Endothelial cell (in vitro differentiated cells): ENCODE results near the gene ADD1. TPM values are rescaled to one million over a fixed set of nuclear protein-coding genes. Genes with fewer than 3 reads are reported as not detected.

Experiments
- DNase-seq: peaks from one replicate; pipeline ENCODE4 v3.0.0; 2021; ENCODE audit warnings: low spot score
- H3K27ac Mint-ChIP-seq: one replicate; pipeline ENCODE4 v1.8.0; 2021; ENCODE audit warnings: mixed read lengths, inconsistent platforms; ENCODE audit not compliant: unreplicated experiment
- H3K27me3 Mint-ChIP-seq: one replicate; pipeline ENCODE4 v1.8.0; 2021; ENCODE audit warnings: mild to moderate bottlenecking, moderate library complexity, mixed read lengths, inconsistent platforms; ENCODE audit not compliant: unreplicated experiment
- H3K36me3 Mint-ChIP-seq: one replicate; pipeline ENCODE4 v1.8.0; 2021; ENCODE audit warnings: mild to moderate bottlenecking, low read depth, mixed read lengths, inconsistent platforms; ENCODE audit not compliant: unreplicated experiment
- H3K4me1 Mint-ChIP-seq: one replicate; pipeline ENCODE4 v1.8.0; 2021; ENCODE audit warnings: mild to moderate bottlenecking, mixed read lengths, inconsistent platforms; ENCODE audit not compliant: unreplicated experiment
- H3K4me3 Mint-ChIP-seq: one replicate; pipeline ENCODE4 v1.8.0; 2021; ENCODE audit warnings: mild to moderate bottlenecking, mixed read lengths, inconsistent platforms; ENCODE audit not compliant: unreplicated experiment
- H3K9me3 Mint-ChIP-seq: one replicate; pipeline ENCODE4 v1.8.0; 2021; ENCODE audit warnings: mixed read lengths, inconsistent platforms; ENCODE audit not compliant: unreplicated experiment
- CTCF ChIP-seq: fragments of 200-600 bp; sonication (generic); IDR thresholded peaks from one replicate; pipeline ENCODE4 v1.5.0; 2021; ENCODE audit warnings: antibody characterized with exemption; ENCODE audit not compliant: unreplicated experiment
- long read RNA-seq: library from polyadenylated mRNA; unstranded; transcript quantifications from one replicate; pipeline ENCODE4 v2.0.0, GENCODE V29; 2020; ENCODE audit not compliant: unreplicated experiment
- total RNA-seq: library from RNA; stranded (reverse); fragmentation: NEBNext Ultra II Directional; extraction: Animal tissue kit (Norgen Biotek cat#: 25700); gene quantifications from one replicate; pipeline ENCODE4 v1.2.1, GENCODE V29; 2021; ENCODE audit not compliant: unreplicated experiment

The ADD1 gene
- 337 TPM for total RNA-seq
- long read RNA-seq, full-length matches to known transcripts, result 6 of 59 reads
- long read RNA-seq, partial matches to known transcripts, result 17 of 59 reads
- long read RNA-seq, other reads (novel, unspliced or antisense), result 36 of 59 reads

- Mint-ChIP-seq H3K27me3 (peaks cover 7% of the 10 kb centered on the region), H3K4me3 (peak within 1 kb of the TSS; percentile 99), H3K9me3 (no peaks in the 10 kb centered on the region), H3K36me3 (peaks cover 20% of the 10 kb centered on the region), H3K27ac (peak within 1 kb of the TSS; percentile 93), H3K4me1 (peaks cover 30% of the 10 kb centered on the region)
- TF ChIP-seq CTCF, result no peak
- peak; percentile 99 for DNase-seq
These were observed at the start of gene ADD1 for GRCh38 chr4:2843263-2843940. Gene ADD1, plus strand, starts transcription at chr4:2843844. Its CDS starts 32,072 bp downstream, at chr4:2875916.

- H3K4me1 Mint-ChIP-seq, result peaks cover 24% of the 10 kb centered on the region
- H3K27me3 Mint-ChIP-seq, result peaks cover 4% of the 10 kb centered on the region
- no peaks in the 10 kb centered on the region for H3K36me3 Mint-ChIP-seq
- TF ChIP-seq CTCF, result no peak
- H3K4me3 Mint-ChIP-seq, result peak overlapping the region; percentile 42
- DNase-seq, result peak; percentile 14
- no peaks in the 10 kb centered on the region for H3K9me3 Mint-ChIP-seq
- no peak overlapping the region for H3K27ac Mint-ChIP-seq
These were observed 49.0 kb upstream of the ADD1 start for GRCh38 chr4:2794486-2795299.

GRCh38 chr4:2795300-2795892 lies 48.2 kb upstream of the ADD1 start:
- H3K4me1 Mint-ChIP-seq, result peaks cover 28% of the 10 kb centered on the region

GRCh38 chr4:2795893-2796848 lies 47.5 kb upstream of the ADD1 start:
- no peak for TF ChIP-seq CTCF
- H3K27ac Mint-ChIP-seq, result no peak overlapping the region
- peaks cover 5% of the 10 kb centered on the region for H3K27me3 Mint-ChIP-seq
- H3K4me1 Mint-ChIP-seq, result peaks cover 31% of the 10 kb centered on the region
- H3K9me3 Mint-ChIP-seq, result no peaks in the 10 kb centered on the region
- DNase-seq, result no peak
- no peaks in the 10 kb centered on the region for H3K36me3 Mint-ChIP-seq
- no peak overlapping the region for H3K4me3 Mint-ChIP-seq

More at GRCh38 chr4:2795300-2795892, 48.2 kb upstream of the ADD1 start:
- no peaks in the 10 kb centered on the region for H3K9me3 Mint-ChIP-seq
- no peak overlapping the region for H3K4me3 Mint-ChIP-seq
- no peaks in the 10 kb centered on the region for H3K36me3 Mint-ChIP-seq
- H3K27ac Mint-ChIP-seq, result no peak overlapping the region
- peaks cover 3% of the 10 kb centered on the region for H3K27me3 Mint-ChIP-seq
- no peak for TF ChIP-seq CTCF
- peak; percentile 3 for DNase-seq
